ENCODE results near the gene CERS5. TPM values are rescaled to one million over a fixed set of nuclear protein-coding genes. Genes with fewer than 3 reads are reported as not detected.

Gene CERS5
- polyA plus RNA-seq, 3 donors, result 30.6 to 44.4 (median 38.7) TPM

GRCh38 chr12:50188875-50189575 lies 21.9 kb upstream of the CERS5 start:
- Histone ChIP-seq H3K27ac (ENCODE audit: low read depth in 1 of 2, low read length in 2 of 2) (no peak overlapping the region), H3K9me3 (replicated peaks in 1 of 2; ENCODE audit: control insufficient read depth in 1 of 2, insufficient read depth in 1 of 2, low read length in 2 of 2) (no peaks in the 10 kb centered on the region), H3K79me2 (ENCODE audit: insufficient read depth, low read length) (no peaks in the 10 kb centered on the region), H3K4me1 (ENCODE audit: control insufficient read depth in 1 of 2, insufficient read depth in 2 of 2, low read length in 2 of 2) (no peaks in the 10 kb centered on the region), H3K9ac (ENCODE audit: insufficient read depth, low read length, poor library complexity, severe bottlenecking) (no peak overlapping the region), H3K27me3 (ENCODE audit: control insufficient read depth in 2 of 2, insufficient read depth in 2 of 2, low read length in 2 of 2) (no peaks in the 10 kb centered on the region), H3K4me2 (replicated peaks; ENCODE audit: extremely low read depth, low read length, poor library complexity, severe bottlenecking) (no peak overlapping the region), H2AFZ (ENCODE audit: insufficient read depth, low read depth, low read length, poor library complexity, severe bottlenecking) (no peak overlapping the region), H3K36me3 (replicated peaks in 1 of 2; ENCODE audit: control insufficient read depth in 1 of 2, insufficient read depth in 2 of 2, low read length in 2 of 2) (no peaks in the 10 kb centered on the region), H3K4me3 (replicated peaks in 1 of 3; ENCODE audit: low read depth in 2 of 3, low read length in 3 of 3) (no peak overlapping the region), H4K20me1 (ENCODE audit: insufficient read depth, low read length) (no peaks in the 10 kb centered on the region)
- Mint-ChIP-seq H3K36me3 (peaks cover 3 to 4% of the 10 kb centered on the region in 2 donors), H3K27me3 (ENCODE audit: low read depth in 3 of 3) (peaks cover 0 to 1% (median 0%) of the 10 kb centered on the region in 3 donors), H3K4me3 (no peak overlapping the region), H3K27ac (peak overlapping the region in 3 of 7 donors; percentile 41 to 61 (median 42)), H3K4me1 (no peaks in the 10 kb centered on the region), H3K9me3 (peaks cover 0 to 2% (median 0%) of the 10 kb centered on the region in 7 donors)
- no peak for TF ChIP-seq CTCF (IDR thresholded peaks at IDR 0.05)
- 95% methylated on average over 4 of the region's 5 CpGs for WGBS (ENCODE audit: insufficient coverage)
- no peak for DNase-seq
- intact Hi-C loops (cut with micrococcal nuclease), result no loop called here

- no peaks in the 10 kb centered on the region for H3K27me3 ChIP-seq (ENCODE audit: control insufficient read depth in 2 of 2, insufficient read depth in 2 of 2, low read length in 2 of 2)
- no peak overlapping the region for H3K4me3 ChIP-seq (replicated peaks in 1 of 3; ENCODE audit: low read depth in 2 of 3, low read length in 3 of 3)
- no peaks in the 10 kb centered on the region for H4K20me1 ChIP-seq (ENCODE audit: insufficient read depth, low read length)
- H3K79me2 ChIP-seq (ENCODE audit: insufficient read depth, low read length), result no peaks in the 10 kb centered on the region
- H2AFZ ChIP-seq (ENCODE audit: insufficient read depth, low read depth, low read length, poor library complexity, severe bottlenecking), result no peak overlapping the region
- TF ChIP-seq CTCF (IDR thresholded peaks at IDR 0.05), result no peak
- no peak overlapping the region for H3K27ac ChIP-seq (ENCODE audit: low read depth in 1 of 2, low read length in 2 of 2)
- Mint-ChIP-seq H3K36me3 (peaks cover 3 to 4% of the 10 kb centered on the region in 2 donors), H3K9me3 (peaks cover 0 to 2% (median 0%) of the 10 kb centered on the region in 7 donors), H3K4me3 (no peak overlapping the region), H3K27me3 (ENCODE audit: low read depth in 3 of 3) (peaks cover 0 to 1% (median 0%) of the 10 kb centered on the region in 3 donors), H3K4me1 (no peaks in the 10 kb centered on the region), H3K27ac (peak overlapping the region in 2 of 7 donors; percentile 46 to 61)
- H3K36me3 ChIP-seq (replicated peaks in 1 of 2; ENCODE audit: control insufficient read depth in 1 of 2, insufficient read depth in 2 of 2, low read length in 2 of 2), result no peaks in the 10 kb centered on the region
- no peak overlapping the region for H3K4me2 ChIP-seq (replicated peaks; ENCODE audit: extremely low read depth, low read length, poor library complexity, severe bottlenecking)
- intact Hi-C loops (cut with micrococcal nuclease), result no loop called here
- H3K9me3 ChIP-seq (replicated peaks in 1 of 2; ENCODE audit: control insufficient read depth in 1 of 2, insufficient read depth in 1 of 2, low read length in 2 of 2), result no peaks in the 10 kb centered on the region
- WGBS (ENCODE audit: insufficient coverage), result no CpG with 5 or more reads among the region's 4 CpGs
- H3K9ac ChIP-seq (ENCODE audit: insufficient read depth, low read length, poor library complexity, severe bottlenecking), result no peak overlapping the region
- no peaks in the 10 kb centered on the region for H3K4me1 ChIP-seq (ENCODE audit: control insufficient read depth in 1 of 2, insufficient read depth in 2 of 2, low read length in 2 of 2)
- no peak for DNase-seq
These were observed 21.1 kb upstream of the CERS5 start for GRCh38 chr12:50188241-50188781.
